ENCODE measurements around the gene RPA3. TPM values are rescaled to one million over a fixed set of nuclear protein-coding genes. Genes with fewer than 3 reads are reported as not detected.
"Not testable (repeated sequence)": the region's sequence is repeated elsewhere in the genome, so short reads cannot be mapped to it uniquely, and the experiment has no call there.

Gene RPA3
- total and polyA plus RNA-seq, 2 donors (not counting 3 experiments of a cell fraction or from before 2014, with no cell fraction given), result 15.6 to 34.4 TPM

- Histone ChIP-seq H3K9ac (replicated peaks; ENCODE audit: extremely low read depth, insufficient read depth, low read length) (no peak overlapping the region), H3K4me3 (replicated peaks in 1 of 3; ENCODE audit: insufficient read depth in 1 of 3, low read depth in 1 of 3, low read length in 3 of 3) (no peak overlapping the region), H2AFZ (ENCODE audit: low read depth, low read length) (no peak overlapping the region), H3K4me2 (ENCODE audit: insufficient read depth, low read length) (no peak overlapping the region), H4K20me1 (replicated peaks; ENCODE audit: control insufficient read depth, extremely low read depth, insufficient read depth, low read length) (no peaks in the 10 kb centered on the region), H3K9me1 (replicated peaks; ENCODE audit: control insufficient read depth, extremely low read depth, insufficient read depth, low read length) (peaks cover 2% of the 10 kb centered on the region), H3K79me2 (ENCODE audit: control insufficient read depth, insufficient read depth, low read length) (no peaks in the 10 kb centered on the region), H3K36me3 (ENCODE audit: control insufficient read depth in 2 of 2, extremely low read depth in 1 of 2, insufficient read depth in 2 of 2, low read length in 2 of 2) (no peaks in the 10 kb centered on the region), H3K9me3 (replicated peaks; ENCODE audit: control insufficient read depth, insufficient read depth, low read length) (no peaks in the 10 kb centered on the region), H3K27me3 (ENCODE audit: control insufficient read depth in 2 of 2, insufficient read depth in 2 of 2, low read length in 2 of 2) (no peaks in the 10 kb centered on the region), H3K27ac (ENCODE audit: insufficient read depth, low read depth, low read length) (no peak overlapping the region), H3K4me1 (ENCODE audit: control insufficient read depth, extremely low read depth, insufficient read depth, low read length) (no peaks in the 10 kb centered on the region)
- dilution Hi-C loops (cut with MboI; ENCODE audit: extremely low pct_ligation_motif_present, low sequenced_read_pairs) (no loop called here), intact Hi-C loops (cut with micrococcal nuclease) (loop anchor here (1.0 to 5.0 kb wide), 2 partner anchors 555 to 635 kb away; no protein-coding TSS in a partner anchor)
- CTCF ChIA-PET, result interaction anchor here (0.9 to 2.5 kb wide), 8 partner anchors 18 to 633 kb away, joined by 3 to 11 read pairs (median 4); no protein-coding TSS in a partner anchor
- BruUV-seq (replicated peaks), result no TSS peak
- DNase-seq (ENCODE audit: low read depth, low spot score) (no peak), FAIRE-seq (peak; percentile 31)
- TF ChIP-seq MYC (IDR thresholded peaks at IDR 0.05; ENCODE audit: low read depth, low read length) (no peak), CTCF (IDR thresholded peaks at IDR 0.05; ENCODE audit: extremely low read depth in 1 of 2, insufficient read depth in 1 of 2, low read depth in 1 of 2, low read length in 2 of 2) (peak in 1 of 2 donors; percentile 5)
- POLR2A ChIA-PET, result no interaction called here
These were observed 55.9 kb downstream of the RPA3 start for GRCh38 chr7:7662527-7662926.

- H3K4me2 ChIP-seq (ENCODE audit: insufficient read depth, low read length); H3K9me1 ChIP-seq (replicated peaks; ENCODE audit: control insufficient read depth, extremely low read depth, insufficient read depth, low read length); H3K9ac ChIP-seq (replicated peaks; ENCODE audit: extremely low read depth, insufficient read depth, low read length); H3K79me2 ChIP-seq (ENCODE audit: control insufficient read depth, insufficient read depth, low read length); dilution Hi-C loops (cut with MboI; ENCODE audit: extremely low pct_ligation_motif_present, low sequenced_read_pairs); FAIRE-seq; H3K9me3 ChIP-seq (replicated peaks; ENCODE audit: control insufficient read depth, insufficient read depth, low read length); H3K4me3 ChIP-seq (replicated peaks in 1 of 3; ENCODE audit: insufficient read depth in 1 of 3, low read depth in 1 of 3, low read length in 3 of 3); POLR2A ChIA-PET; H3K27me3 ChIP-seq (ENCODE audit: control insufficient read depth in 2 of 2, insufficient read depth in 2 of 2, low read length in 2 of 2); BruUV-seq (replicated peaks); H3K36me3 ChIP-seq (ENCODE audit: control insufficient read depth in 2 of 2, extremely low read depth in 1 of 2, insufficient read depth in 2 of 2, low read length in 2 of 2); intact Hi-C loops (cut with micrococcal nuclease); H3K27ac ChIP-seq (ENCODE audit: insufficient read depth, low read depth, low read length); CTCF ChIA-PET; H4K20me1 ChIP-seq (replicated peaks; ENCODE audit: control insufficient read depth, extremely low read depth, insufficient read depth, low read length); H3K4me1 ChIP-seq (ENCODE audit: control insufficient read depth, extremely low read depth, insufficient read depth, low read length); DNase-seq (ENCODE audit: low read depth, low spot score); H2AFZ ChIP-seq (ENCODE audit: low read depth, low read length): not testable (repeated sequence)
These were observed 61.9 kb downstream of the RPA3 start for GRCh38 chr7:7656459-7656858.
